Measurements from ENCODE around the gene GALNT18.

The GALNT18 gene

GRCh38 chr11:11621573-11622339 lies at the start of gene GALNT18:
Gene GALNT18 (minus strand): TSS chr11:11622005.
- no peak for FAIRE-seq

GRCh38 chr11:11670574-11670973 lies 48.8 kb upstream of the GALNT18 start:
- no peak for FAIRE-seq

GRCh38 chr11:11669233-11669846 lies 47.5 kb upstream of the GALNT18 start:
- FAIRE-seq = no peak

- no peak for FAIRE-seq
Observed at GRCh38 chr11:11668781-11669180, 47.0 kb upstream of the GALNT18 start.

- no peak for FAIRE-seq
Observed at GRCh38 chr11:11668274-11668673, 46.5 kb upstream of the GALNT18 start.

GRCh38 chr11:11667056-11667455 lies 45.3 kb upstream of the GALNT18 start:
- FAIRE-seq = no peak

GRCh38 chr11:11665407-11665806 lies 43.6 kb upstream of the GALNT18 start:
- FAIRE-seq = no peak

GRCh38 chr11:11663907-11664306 lies 42.1 kb upstream of the GALNT18 start:
- no peak for FAIRE-seq

GRCh38 chr11:11662578-11662977 lies 40.8 kb upstream of the GALNT18 start:
- no peak for FAIRE-seq

GRCh38 chr11:11661326-11662040 lies 39.7 kb upstream of the GALNT18 start:
- no peak for FAIRE-seq

GRCh38 chr11:11660363-11660740 lies 38.5 kb upstream of the GALNT18 start:
- no peak for FAIRE-seq

- no peak for FAIRE-seq
Observed at GRCh38 chr11:11659567-11660362, 38.0 kb upstream of the GALNT18 start.

GRCh38 chr11:11657218-11657955 lies 35.6 kb upstream of the GALNT18 start:
- FAIRE-seq = no peak

GRCh38 chr11:11641581-11641980 lies 19.8 kb upstream of the GALNT18 start:
- no peak for FAIRE-seq

GRCh38 chr11:11640996-11641395 lies 19.2 kb upstream of the GALNT18 start:
- no peak for FAIRE-seq

- FAIRE-seq = no peak
Observed at GRCh38 chr11:11640152-11640551, 18.3 kb upstream of the GALNT18 start.

- no peak for FAIRE-seq
Observed at GRCh38 chr11:11636671-11637070, 14.9 kb upstream of the GALNT18 start.

- FAIRE-seq = no peak
Observed at GRCh38 chr11:11635443-11635842, 13.6 kb upstream of the GALNT18 start.

GRCh38 chr11:11629368-11629767 lies 7.6 kb upstream of the GALNT18 start:
- FAIRE-seq = no peak

GRCh38 chr11:11628651-11629050 lies 6.8 kb upstream of the GALNT18 start:
- FAIRE-seq = no peak

- no peak for FAIRE-seq
Observed at GRCh38 chr11:11626128-11626527, 4.3 kb upstream of the GALNT18 start.

GRCh38 chr11:11624926-11625325 lies 3.1 kb upstream of the GALNT18 start:
- no peak for FAIRE-seq

Data from endometrium (tissue), 2 donors.